Nephron (organoid): ENCODE measurements around the gene HIPK2.

Experiments
- H3K27ac Mint-ChIP-seq, 3 experiments: 2 replicates each; pipeline ENCODE4 v1.8.0; 2020; ENCODE audit warnings: mixed read lengths in 3 of 3, mild to moderate bottlenecking in 2 of 3, moderate library complexity in 1 of 3
- H3K27me3 Mint-ChIP-seq: 2 replicates; pipeline ENCODE4 v1.8.0; 2021; ENCODE audit warnings: low read depth, mild to moderate bottlenecking, moderate library complexity, mixed read lengths
- H3K36me3 Mint-ChIP-seq: 2 replicates; pipeline ENCODE4 v1.8.0; 2020; ENCODE audit warnings: low read depth, mixed read lengths
- H3K4me1 Mint-ChIP-seq: 2 replicates; pipeline ENCODE4 v1.8.0; 2020; ENCODE audit warnings: mixed read lengths
- H3K4me3 Mint-ChIP-seq, 3 experiments: 2 replicates each; pipeline ENCODE4 v1.8.0; 2020; ENCODE audit warnings: mild to moderate bottlenecking in 3 of 3, mixed read lengths in 3 of 3, moderate library complexity in 2 of 3
- H3K9me3 Mint-ChIP-seq: 2 replicates; pipeline ENCODE4 v1.8.0; 2020; ENCODE audit warnings: mixed read lengths
- TF ChIP-seq, protein P1 (sequence below), 3 experiments: fragments of 200-600 bp; sonication (generic); IDR thresholded peaks; one replicate each; pipeline ENCODE4 v1.5.0; 2021; ENCODE audit warnings: antibody characterized with exemption in 3 of 3; ENCODE audit not compliant: unreplicated experiment in 3 of 3

The HIPK2 gene

GRCh38 chr7:139709485-139709884 is 68.3 kb downstream of the HIPK2 start:
- peak overlapping the region in 2 of 3 experiments; percentile 47 to 59 for H3K27ac Mint-ChIP-seq
- no peak overlapping the region for H3K4me3 Mint-ChIP-seq
- H3K4me1 Mint-ChIP-seq = peaks cover 32% of the 10 kb centered on the region
- peaks cover 66% of the 10 kb centered on the region for H3K36me3 Mint-ChIP-seq
- TF ChIP-seq, protein P1, sequence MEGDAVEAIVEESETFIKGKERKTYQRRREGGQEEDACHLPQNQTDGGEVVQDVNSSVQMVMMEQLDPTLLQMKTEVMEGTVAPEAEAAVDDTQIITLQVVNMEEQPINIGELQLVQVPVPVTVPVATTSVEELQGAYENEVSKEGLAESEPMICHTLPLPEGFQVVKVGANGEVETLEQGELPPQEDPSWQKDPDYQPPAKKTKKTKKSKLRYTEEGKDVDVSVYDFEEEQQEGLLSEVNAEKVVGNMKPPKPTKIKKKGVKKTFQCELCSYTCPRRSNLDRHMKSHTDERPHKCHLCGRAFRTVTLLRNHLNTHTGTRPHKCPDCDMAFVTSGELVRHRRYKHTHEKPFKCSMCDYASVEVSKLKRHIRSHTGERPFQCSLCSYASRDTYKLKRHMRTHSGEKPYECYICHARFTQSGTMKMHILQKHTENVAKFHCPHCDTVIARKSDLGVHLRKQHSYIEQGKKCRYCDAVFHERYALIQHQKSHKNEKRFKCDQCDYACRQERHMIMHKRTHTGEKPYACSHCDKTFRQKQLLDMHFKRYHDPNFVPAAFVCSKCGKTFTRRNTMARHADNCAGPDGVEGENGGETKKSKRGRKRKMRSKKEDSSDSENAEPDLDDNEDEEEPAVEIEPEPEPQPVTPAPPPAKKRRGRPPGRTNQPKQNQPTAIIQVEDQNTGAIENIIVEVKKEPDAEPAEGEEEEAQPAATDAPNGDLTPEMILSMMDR (IDR thresholded peaks at IDR 0.05; ENCODE audit: unreplicated experiment in 3 of 3) = no peak
- no peaks in the 10 kb centered on the region for H3K27me3 Mint-ChIP-seq
- no peaks in the 10 kb centered on the region for H3K9me3 Mint-ChIP-seq

DNA sequence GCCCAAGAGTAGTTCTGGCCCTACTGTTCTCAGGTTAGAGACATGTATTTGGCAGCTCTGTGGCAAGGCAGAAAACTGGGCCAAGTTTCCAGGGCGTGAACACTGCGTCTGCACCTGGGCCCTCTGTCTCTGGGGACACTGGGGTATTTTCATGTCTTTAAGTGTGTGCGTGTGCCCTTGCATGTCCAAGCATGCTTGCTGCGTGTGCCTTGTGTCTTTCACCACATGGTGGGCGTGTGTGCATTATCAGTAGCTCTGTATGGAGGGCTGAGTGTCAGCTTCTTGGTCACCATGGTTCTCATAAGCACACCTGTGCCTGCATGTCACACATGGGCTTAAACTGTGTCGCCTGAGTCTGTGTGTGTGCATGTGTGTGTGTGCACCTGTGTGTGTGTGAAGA is 69.3 kb downstream of the HIPK2 start:
- H3K27me3 Mint-ChIP-seq = no peaks in the 10 kb centered on the region
- TF ChIP-seq, protein P1 (IDR thresholded peaks at IDR 0.05; ENCODE audit: unreplicated experiment in 3 of 3) = no peak
- peaks cover 34% of the 10 kb centered on the region for H3K4me1 Mint-ChIP-seq
- no peaks in the 10 kb centered on the region for H3K9me3 Mint-ChIP-seq
- no peak overlapping the region for H3K4me3 Mint-ChIP-seq
- H3K27ac Mint-ChIP-seq = peak overlapping the region in 1 of 3 experiments; percentile 71
- H3K36me3 Mint-ChIP-seq = peaks cover 65% of the 10 kb centered on the region

GRCh38 chr7:139706837-139707236 is 71.0 kb downstream of the HIPK2 start:
- Mint-ChIP-seq H3K36me3 (peaks cover 55% of the 10 kb centered on the region), H3K27ac (peak overlapping the region in 1 of 3 experiments; percentile 1), H3K9me3 (no peaks in the 10 kb centered on the region), H3K4me1 (peaks cover 47% of the 10 kb centered on the region), H3K4me3 (no peak overlapping the region), H3K27me3 (no peaks in the 10 kb centered on the region)
- TF ChIP-seq, protein P1 (IDR thresholded peaks at IDR 0.05; ENCODE audit: unreplicated experiment in 3 of 3) = no peak

- TF ChIP-seq, protein P1 (IDR thresholded peaks at IDR 0.05; ENCODE audit: unreplicated experiment in 3 of 3) = no peak
- H3K4me1 Mint-ChIP-seq = peaks cover 46% of the 10 kb centered on the region
- no peaks in the 10 kb centered on the region for H3K27me3 Mint-ChIP-seq
- H3K27ac Mint-ChIP-seq = peak overlapping the region in 2 of 3 experiments; percentile 35 to 41
- peaks cover 51% of the 10 kb centered on the region for H3K36me3 Mint-ChIP-seq
- H3K4me3 Mint-ChIP-seq = no peak overlapping the region
- H3K9me3 Mint-ChIP-seq = no peaks in the 10 kb centered on the region
Observed at GRCh38 chr7:139704308-139704879, 73.4 kb downstream of the HIPK2 start.

DNA sequence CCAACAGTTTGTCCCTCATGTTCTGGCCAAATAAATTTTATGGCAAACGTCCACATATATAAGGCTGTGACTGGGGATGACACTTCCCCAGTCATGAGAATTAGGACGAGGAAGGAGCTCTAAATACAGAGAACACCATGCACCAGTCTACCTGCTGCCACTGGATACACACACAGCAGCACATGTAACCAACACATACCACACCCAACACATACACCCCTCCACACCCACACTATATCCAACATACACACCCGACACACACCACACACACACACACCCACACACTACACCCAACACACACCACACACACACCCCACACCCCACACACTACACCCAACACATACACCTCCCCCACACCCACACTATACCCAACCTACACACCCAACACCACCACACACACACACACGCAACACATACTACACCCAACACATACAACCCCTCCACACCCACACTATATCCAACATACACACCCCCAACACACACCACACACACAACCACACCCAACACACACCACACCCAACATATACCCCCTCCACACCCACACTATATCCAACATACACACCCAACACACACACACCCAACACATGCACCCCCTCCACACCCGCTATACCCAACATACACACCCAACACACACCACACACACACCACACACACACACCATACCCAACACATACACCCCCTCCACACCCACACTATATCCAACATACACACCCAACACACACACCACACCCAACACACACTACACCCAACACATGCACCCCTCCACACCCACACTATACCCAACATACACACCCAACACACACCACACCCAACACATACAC is 74.1 kb downstream of the HIPK2 start:
- peaks cover 54% of the 10 kb centered on the region for H3K36me3 Mint-ChIP-seq
- no peak overlapping the region for H3K4me3 Mint-ChIP-seq
- H3K27ac Mint-ChIP-seq = peak overlapping the region; percentile 35 to 80 (median 43)
- TF ChIP-seq, protein P1 (IDR thresholded peaks at IDR 0.05; ENCODE audit: unreplicated experiment in 3 of 3) = no peak
- no peaks in the 10 kb centered on the region for H3K27me3 Mint-ChIP-seq
- H3K4me1 Mint-ChIP-seq = peaks cover 48% of the 10 kb centered on the region
- H3K9me3 Mint-ChIP-seq = no peaks in the 10 kb centered on the region
